Measurements from ENCODE around the gene TMEM41B.
A peak's percentile ranks its signal among the peaks of the same experiment; 100 is the strongest.

Gene TMEM41B

GRCh38 chr11:9301720-9302119 lies 12.7 kb downstream of the TMEM41B start:
- H3K4me3 ChIP-seq (ENCODE audit: low read depth, low read length): no peak overlapping the region
- no peak for TF ChIP-seq CTCF (IDR thresholded peaks at IDR 0.05; ENCODE audit: insufficient read depth, low read depth, low read length, missing control alignments)
- no peak for DNase-seq (ENCODE audit: low read depth)

- DNase-seq (ENCODE audit: low read depth): no peak
- no peak for TF ChIP-seq CTCF (IDR thresholded peaks at IDR 0.05; ENCODE audit: insufficient read depth, low read depth, low read length, missing control alignments)
- H3K4me3 ChIP-seq (ENCODE audit: low read depth, low read length): no peak overlapping the region
Observed at GRCh38 chr11:9293646-9294045, 20.7 kb downstream of the TMEM41B start.

- H3K4me3 ChIP-seq (ENCODE audit: low read depth, low read length): no peak overlapping the region
- no peak for TF ChIP-seq CTCF (IDR thresholded peaks at IDR 0.05; ENCODE audit: insufficient read depth, low read depth, low read length, missing control alignments)
- no peak for DNase-seq (ENCODE audit: low read depth)
Observed at GRCh38 chr11:9285850-9286587, 28.4 kb downstream of the TMEM41B start.

- peak; percentile 88 for DNase-seq (ENCODE audit: low read depth)
- no peak for TF ChIP-seq CTCF (IDR thresholded peaks at IDR 0.05; ENCODE audit: insufficient read depth, low read depth, low read length, missing control alignments)
- H3K4me3 ChIP-seq (ENCODE audit: low read depth, low read length): no peak overlapping the region
Observed at GRCh38 chr11:9280655-9281301, 33.6 kb downstream of the TMEM41B start.

GRCh38 chr11:9277176-9277575 lies 37.2 kb downstream of the TMEM41B start:
- no peak for DNase-seq (ENCODE audit: low read depth)
- no peak overlapping the region for H3K4me3 ChIP-seq (ENCODE audit: low read depth, low read length)
- TF ChIP-seq CTCF (IDR thresholded peaks at IDR 0.05; ENCODE audit: insufficient read depth, low read depth, low read length, missing control alignments): no peak

- TF ChIP-seq CTCF (IDR thresholded peaks at IDR 0.05; ENCODE audit: insufficient read depth, low read depth, low read length, missing control alignments): no peak
- peak; percentile 22 for DNase-seq (ENCODE audit: low read depth)
- no peak overlapping the region for H3K4me3 ChIP-seq (ENCODE audit: low read depth, low read length)
Observed at GRCh38 chr11:9276571-9276970, 37.8 kb downstream of the TMEM41B start.

Data from GM12865 (cell line).